HL-60/S4 treated with retinoic acid at 250 ng/mL for 4 days and 3 days (cell line): Measurements from ENCODE around the gene ZNF532.
"Not testable (repeated sequence)": the region's sequence is repeated elsewhere in the genome, so short reads cannot be mapped to it uniquely, and the experiment has no call there.

ENCODE experiments used
- in situ Hi-C: fragments of 300-500 bp; cut with MboI; formaldehyde crosslinking; loops from 2 replicates; pipeline ENCODE4 v1.7.0; 2022; ENCODE audit warnings: low sequenced_read_pairs

ZNF532 gene

DNA sequence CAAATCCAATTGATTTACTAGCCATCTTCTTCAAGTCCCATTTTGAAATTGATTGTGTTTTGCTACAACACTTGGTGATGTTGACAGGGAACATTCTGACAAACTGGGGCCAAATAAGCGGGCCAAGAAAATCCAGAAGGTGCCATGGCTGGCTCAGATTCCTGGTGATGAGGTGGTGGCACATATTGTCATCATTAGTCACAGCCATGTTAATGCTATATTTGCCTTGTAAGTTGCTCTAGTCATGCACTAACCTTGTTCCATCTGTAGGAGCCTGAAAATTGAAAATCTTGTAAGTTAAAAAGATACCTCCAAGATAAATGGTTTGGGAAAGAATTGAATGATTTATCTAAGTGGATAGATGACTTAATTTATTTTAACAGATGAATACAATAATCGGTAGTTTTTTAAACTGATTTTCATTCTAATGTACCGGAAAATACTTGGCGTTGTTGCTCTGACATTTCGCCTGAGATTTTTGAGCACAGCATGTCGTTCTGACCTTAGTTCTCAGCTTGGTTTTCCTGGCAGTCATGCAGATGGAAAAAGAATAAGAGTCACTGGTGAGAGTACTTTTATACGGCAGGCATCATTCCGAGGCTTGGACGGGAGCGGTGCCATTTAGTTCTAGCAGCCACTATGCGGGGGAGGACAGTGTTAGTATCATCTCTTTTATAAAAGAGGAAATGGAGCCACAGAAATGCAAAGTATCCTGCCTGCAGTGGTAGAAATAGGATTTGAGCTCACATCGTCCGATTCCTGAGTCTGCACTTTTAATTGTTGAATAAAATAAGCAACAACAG lies 133.9 kb downstream of the ZNF532 start:
- in situ Hi-C loops = no loop called here

DNA sequence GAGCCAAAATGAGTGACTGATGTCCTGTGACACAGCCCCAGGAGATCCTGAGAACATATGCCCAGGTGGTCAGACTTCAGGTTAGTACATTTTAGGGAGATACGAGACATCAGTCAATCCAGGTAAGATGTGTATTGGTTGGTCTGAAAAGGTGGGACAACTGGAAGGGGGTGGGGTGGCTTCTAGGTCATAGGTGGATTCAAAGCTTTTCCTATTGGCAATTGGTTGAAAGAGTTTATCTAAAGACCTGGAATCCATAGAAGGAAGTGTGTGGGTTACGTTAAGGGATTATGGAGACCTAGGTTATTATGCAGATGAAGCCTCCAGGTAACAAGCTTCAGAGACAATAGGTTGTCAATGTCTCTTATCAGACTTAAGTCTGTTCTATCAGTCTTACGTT lies 136.5 kb downstream of the ZNF532 start:
- in situ Hi-C loops = no loop called here

DNA sequence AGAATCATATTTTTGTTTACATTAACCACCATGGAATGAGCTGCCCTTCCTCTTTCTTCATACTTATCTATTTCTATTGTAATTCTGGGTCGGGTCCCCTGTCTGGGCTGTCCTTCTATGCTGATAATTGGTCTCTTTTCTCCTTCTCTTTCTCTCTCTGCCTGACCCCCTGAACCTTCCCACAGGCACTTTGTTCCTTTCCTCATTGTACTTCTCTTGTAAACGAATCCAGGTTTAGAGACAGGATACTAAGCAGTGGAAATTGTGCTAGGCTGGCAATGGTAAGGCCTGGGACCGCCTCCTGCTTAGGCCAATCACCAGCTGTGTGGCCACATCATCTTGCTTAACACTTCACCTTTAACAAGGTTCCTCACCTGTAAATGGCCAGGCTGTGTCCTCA lies 137.0 kb downstream of the ZNF532 start:
- in situ Hi-C loops = no loop called here

DNA sequence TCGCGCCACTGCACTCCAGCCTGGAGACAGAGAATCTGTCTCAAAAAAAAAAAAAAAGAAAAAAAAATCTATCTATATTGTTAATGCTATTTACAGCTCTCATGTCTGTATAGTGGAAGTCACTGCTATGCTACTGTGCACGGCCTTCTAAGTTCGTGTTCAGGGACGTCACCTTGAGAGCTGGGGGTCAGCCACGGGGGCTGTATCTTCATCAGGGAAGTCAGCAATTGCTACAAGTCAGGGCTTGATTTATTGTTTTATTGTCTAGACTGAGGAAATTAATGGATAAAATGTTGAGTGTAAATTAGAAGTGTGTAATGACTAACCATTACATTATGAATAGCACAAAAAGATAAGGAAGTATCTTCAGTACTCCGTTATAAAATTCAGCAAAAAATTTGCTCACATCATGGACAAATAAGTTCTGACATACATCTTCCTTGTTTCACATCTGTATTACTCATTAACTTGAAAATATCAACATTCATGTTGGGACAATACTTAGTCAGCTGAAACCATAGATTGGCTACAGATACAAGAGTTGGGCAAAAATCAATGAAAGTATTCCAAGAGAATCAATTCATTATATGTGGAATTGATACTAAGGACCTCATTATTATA lies 138.4 kb downstream of the ZNF532 start:
- in situ Hi-C loops = no loop called here

DNA sequence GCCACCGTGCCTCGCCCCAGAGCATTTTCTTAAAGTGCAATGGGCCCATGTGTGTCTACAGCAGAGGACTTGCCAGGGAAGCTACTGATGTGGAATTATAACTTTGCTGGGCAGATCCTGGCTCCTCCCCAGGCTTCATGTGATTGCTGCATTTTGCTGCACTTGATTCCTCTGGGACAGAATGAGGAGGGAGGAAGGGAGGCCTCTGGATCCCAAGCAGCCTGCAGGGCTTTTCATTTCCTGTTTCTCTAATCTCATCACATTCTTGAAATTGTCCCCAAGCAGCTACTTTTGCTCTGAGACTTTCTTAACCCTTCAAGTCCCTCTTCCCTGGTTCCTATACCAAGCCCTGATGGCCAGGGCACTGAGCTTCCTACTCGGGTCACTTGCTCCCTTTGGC lies 140.6 kb downstream of the ZNF532 start:
- in situ Hi-C loops = no loop called here

DNA sequence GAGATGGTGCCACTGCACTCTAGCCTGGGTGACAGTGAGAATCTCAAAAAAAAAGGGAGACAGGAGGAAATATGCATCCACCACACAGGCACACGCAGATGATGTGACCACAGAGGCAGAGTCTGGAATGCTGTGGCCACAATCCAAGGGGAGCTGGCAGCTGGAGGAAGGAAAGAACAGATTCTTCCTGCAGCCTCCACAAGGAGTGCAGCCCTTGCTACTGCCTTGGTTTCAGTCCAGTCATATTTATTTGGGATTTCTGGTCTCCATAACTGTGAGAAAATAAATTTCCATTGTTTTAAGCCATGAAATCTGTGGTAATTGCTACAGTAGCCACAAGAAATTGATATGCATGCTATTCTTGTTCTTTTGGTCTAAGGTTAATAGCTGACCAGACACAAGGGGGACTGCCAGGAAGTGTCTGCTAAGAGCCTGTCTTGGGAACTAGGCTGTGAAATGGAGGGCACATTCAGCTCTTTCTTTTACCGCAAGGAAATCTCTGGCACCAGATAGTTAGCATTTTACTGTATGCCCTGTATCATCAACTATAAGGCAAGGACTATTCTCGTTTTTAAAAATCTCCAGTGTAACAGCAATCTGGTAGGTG lies 141.9 kb downstream of the ZNF532 start:
- in situ Hi-C loops = no loop called here

DNA sequence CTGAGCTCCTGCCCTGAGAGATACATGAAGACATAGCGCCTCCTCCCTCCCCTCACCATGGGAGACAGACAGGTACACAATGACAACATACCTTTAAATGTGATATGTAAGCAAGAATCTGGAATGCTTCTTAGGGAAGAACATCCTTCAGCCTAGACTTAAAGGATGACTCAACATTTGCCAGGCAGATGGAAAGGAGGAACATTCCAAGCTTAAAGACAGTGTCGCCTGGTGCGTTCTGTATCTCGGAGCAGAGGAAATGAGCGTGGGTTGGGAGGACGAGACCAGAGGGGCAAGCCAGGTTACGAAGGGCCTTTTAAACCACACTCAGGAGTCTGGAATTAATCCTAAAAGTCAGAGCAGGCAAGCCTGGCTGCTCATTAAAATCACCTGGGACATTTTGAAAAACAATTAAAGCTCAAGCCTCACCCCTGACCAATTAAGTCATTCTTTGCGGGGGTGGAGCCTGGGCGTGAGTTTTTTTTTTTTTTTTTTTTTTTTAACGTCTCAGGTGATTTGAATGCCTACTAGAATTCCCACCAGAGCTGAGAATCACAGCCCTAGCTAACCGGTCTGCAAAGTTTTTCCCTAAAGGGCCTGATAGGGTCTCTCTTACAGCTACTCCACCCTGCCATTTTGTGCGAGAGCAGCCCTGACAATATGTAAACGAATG lies 143.8 kb downstream of the ZNF532 start:
- in situ Hi-C loops = no loop called here

DNA sequence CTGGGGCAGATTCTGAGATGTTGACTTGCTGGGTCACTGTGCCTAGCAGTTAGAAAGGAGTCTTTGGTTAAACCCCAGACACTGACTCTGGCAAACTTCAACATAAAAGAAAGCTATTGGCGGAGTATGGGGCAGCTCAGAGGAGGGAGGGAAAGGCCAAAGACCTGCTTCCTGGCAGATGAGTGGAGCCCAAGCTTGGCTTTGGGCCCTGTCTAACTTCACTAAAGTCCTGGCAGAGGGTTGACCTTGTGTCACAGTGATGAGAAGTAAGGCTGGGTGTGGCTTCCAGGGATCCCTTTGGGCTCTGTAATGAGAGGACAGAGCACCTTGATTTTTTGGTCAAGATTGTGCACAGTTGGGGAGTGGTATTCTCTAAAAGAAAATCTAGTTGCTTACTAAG lies 145.2 kb downstream of the ZNF532 start:
- in situ Hi-C loops = no loop called here

DNA sequence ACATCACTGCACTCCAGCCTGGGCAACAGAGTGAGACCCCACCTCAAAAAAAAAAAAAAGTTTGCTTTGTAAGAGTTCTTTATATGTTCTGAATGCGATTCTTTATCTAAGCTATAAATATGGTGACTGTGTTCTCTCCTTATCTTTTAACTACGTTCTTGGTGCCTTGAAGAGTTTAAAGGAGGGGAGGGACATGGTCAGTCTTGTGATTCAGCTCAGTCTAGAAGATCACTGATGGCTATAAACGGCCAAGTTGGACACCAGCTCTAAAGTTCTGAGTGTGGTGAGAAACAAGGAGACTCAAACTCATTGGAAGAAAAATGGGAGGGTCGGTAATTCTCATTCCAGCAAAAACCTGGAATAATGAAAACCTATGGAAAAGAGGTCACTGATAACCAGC lies 146.6 kb downstream of the ZNF532 start:
- in situ Hi-C loops = no loop called here

DNA sequence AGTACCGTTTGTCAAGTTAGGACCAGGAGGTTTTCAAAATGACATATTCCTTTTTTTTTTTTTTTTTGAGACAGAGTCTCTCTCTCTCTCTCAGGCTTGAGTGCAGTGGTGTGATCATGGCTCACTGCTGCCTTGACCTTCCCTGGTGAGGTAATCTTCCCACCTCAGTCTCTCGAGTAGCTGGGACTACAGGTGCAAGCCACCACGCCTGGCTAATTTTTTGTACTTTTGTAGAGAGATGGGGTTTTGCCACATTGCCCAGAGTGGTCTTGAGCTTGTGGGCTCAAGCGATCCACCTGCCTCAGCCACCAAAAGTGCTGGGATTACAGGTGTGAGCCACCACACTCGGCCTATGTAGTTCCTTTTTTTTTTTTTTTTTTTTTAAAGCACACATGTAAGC lies 147.1 kb downstream of the ZNF532 start:
- in situ Hi-C loops = no loop called here

DNA sequence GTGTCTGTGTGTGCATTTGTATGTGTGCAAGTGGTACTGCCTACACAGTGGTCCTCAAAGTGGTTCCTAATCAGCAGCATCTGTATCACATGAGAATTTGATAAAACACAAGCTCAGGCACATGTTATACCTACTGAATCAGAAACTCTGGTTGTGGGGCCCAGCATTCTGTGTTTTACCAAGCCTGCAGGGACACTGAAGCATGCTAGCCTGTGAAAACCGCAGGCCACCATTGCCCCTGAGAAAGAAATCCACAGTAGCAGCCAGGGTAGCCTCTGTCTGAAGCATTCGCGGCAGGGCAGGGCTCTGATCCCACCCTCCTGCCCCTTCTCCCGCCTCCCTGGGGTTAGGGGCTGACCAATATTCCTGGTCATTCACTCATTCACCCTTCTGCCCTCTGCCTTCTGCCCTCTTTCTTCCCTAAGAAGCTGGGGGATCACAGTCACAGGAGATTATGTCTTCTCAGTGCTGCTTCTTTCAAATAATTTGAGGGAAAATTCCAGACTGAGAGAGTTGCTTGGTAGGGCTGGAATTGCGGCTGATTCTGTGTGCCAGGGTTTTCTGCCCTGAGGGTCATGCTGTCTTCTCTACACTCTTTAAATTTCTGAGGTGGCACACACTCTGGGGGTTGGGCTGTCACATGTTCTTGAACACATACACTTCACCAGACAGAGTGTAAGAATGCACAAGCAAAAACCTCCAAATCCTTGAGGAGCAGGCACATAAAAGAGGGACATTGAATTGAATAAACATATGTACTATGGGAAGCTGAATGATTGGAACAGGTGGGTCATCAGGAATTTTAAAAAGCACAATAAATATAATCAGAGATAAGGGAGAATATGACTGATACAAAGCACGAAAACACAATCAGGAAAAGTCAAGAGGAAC lies 148.4 kb downstream of the ZNF532 start:
- in situ Hi-C loops = no loop called here

DNA sequence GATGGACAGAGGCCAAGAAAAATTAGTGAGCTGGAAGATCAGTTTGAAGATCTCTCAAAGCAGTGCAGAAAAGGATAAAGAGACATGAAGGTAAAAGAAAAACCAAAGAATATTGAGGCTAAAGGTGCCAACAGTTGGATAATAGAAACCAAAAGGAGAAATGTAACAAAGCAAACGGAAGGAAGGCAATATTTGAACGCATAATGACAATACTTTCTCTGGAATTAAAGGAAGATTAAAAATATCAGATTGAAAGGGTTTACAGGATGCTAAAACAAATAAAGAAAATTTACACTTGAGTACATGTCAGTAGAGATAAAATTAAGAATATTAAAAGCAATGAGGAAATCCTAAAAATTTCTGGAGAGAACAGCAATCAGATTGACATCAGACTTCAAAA lies 149.1 kb downstream of the ZNF532 start:
- in situ Hi-C loops = no loop called here

DNA sequence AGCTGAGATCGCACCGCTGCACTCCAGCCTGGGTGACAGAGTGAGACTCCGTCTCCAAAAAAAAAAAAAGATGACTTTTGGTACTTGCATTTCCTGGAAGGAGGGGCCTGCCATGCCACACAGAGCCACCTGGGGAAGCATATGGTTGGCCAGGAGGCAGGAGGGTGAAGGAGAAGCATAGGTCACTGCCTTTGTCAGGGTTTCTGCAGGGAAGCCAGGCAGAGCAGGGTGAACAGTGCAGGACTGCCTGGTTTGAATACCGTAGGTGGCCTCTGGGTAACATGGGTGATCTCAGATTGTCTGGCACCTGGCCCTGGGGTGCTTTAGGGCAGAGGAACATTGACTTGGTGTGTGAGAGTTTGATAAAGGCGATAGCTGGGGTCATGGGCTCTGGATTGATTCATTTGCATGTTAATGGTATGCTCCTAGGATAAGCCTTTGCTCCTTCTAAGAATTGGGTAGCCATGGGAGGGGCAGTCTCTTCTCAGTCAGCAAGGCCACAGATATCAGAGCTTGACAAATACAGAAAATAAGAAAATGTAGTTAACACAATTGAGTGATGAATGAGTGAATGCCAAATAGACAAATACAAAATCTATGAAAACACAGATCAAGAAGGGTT lies 151.0 kb downstream of the ZNF532 start:
- in situ Hi-C loops = no loop called here

DNA sequence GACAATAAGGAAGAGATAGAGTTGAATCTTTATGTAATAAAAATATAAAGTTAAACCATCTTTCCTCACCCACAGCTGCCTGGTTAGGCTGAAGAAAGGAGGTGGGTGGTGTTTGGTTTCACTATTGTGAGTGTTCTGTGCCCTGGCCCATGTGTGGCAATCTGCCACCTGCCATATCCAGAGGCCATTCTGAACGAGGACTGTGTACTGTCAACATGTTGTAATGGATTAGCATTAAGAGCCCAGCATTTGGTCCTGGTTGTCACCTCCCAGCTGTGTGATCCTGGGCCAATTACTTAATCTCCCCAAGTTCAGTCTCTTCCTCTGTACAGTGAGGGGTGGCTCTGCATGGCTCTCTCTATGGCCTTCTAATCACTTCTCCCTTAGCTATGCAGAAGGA lies 156.8 kb downstream of the ZNF532 start:
- in situ Hi-C loops = no loop called here

DNA sequence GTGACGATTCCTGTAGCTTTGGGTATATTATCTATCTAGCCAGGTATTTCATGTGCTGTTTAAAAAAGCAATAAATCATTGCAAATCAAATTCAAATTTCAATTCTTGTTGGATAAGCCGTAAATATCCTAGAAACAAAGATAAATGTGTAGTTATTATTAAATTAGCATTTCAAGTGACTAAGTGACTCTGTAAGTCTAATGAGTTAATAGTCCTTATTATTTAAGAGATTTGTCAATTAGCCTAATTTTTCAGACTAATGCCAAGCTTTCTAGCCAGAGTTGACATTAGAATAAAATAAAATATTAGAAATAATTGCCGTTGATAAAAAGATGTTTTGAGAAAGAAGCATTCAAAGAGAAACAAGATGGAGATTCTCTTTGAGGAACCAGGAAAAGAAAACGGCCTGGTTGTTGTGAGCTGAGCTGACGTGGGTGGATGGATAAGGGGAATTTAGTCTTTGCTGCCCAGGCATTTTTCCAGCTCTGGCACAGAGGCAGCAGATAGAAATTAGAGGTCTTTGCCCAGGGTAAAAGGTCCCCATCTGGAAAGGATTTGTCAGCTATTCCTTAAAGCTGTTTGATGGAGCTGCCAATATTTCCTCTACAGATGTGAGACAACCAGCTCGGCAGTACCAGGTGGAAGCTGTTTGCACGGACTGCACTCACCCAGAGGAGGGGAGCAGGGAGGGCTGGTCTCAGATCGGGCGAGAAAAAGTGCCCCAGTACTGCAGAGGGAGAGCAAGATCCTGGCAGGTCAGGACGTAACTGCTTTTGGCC lies 157.7 kb downstream of the ZNF532 start:
- in situ Hi-C loops = no loop called here

DNA sequence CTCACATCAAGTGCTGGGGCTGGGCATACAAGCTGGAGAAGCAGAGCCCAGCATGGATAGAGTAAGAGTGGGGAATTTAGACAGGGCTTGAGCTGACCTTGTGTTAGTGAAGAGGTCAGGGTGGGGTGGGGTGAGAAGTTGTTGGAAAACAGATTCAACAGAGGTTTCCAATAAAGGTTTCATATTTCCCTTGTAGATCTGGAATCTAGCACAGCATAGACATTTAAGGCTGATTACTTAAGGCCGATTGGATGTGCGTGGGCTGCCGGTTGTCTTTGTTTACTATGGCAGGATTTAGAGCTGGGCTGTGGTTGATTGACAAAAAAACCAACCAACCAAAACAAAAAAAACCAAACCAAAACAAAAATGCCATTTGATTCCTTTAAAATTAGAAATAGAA lies 160.2 kb downstream of the ZNF532 start:
- in situ Hi-C loops = no loop called here

DNA sequence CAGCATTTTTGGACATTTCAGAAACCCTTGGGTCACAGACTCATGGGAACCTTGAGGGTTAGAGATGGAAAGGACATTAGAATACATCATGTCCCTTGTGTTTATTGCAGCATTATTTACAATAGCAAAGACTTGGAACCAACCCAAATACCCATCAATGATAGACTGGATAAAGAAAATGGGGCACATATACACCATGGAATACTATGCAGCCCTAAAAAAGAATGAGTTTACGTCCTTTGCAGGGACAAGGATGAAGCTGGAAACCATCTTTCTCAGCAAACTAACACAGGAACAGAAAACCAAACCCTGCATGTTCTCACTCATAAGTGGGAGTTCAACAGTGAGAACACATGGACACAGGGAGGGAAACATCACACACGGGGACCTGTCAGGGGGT lies 160.9 kb downstream of the ZNF532 start:
- in situ Hi-C loops = not testable (repeated sequence)

DNA sequence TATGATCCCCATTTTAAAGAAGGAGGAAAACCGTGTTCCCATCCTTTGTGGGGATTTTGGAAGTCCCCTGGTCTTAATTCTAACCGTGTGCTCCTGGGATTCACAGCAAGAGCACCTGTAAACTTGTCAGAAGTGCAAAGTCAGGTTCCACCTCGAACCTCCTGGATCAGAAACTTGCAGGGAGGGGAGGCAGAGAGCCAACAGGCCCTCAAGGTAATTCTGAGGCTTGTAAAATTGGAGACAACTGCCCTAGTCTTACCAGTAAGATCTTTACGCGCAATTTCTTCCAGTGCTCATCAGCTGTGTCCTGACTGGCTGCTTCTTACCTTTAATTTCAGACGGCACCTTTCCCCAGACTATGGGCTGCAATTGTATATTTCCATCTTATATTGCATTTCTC lies 161.7 kb downstream of the ZNF532 start:
- in situ Hi-C loops = no loop called here

DNA sequence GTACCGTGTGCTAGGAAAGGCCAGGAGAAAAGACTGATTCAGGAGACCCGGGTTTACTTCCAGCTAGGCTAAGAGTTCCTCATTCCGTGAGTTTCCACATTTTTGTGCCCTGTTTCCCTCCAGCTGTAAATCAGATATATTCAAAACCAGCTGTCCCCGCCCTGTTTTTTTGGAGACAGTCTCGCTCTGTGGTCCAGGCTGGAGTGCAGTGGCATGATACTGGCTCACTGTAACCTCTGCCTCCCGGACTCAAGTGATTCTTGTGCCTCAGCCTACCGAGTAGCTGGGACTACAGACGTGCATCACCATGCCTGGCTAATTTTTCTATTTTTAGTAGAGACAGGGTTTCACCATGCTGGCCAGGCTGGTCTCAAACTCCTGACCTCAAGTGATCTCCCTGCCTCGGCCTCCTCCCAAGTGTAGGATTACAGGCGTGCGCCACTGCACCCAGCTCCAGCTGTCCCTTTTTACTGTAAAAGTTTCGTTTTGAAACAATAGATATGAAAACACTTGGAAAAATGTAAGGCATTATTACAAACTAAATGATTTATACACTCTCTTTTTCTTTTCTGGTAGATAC lies 162.2 kb downstream of the ZNF532 start:
- in situ Hi-C loops = no loop called here
